ENCODE measurements around the gene ZMYND10. TPM values are rescaled to one million over a fixed set of nuclear protein-coding genes. Genes with fewer than 3 reads are reported as not detected.

The ZMYND10 gene
- total RNA-seq, 1 experiment from 2014 or later, result 0.29 TPM

GRCh38 chr3:50300681-50301254 lies 44.8 kb downstream of the ZMYND10 start:
- no TSS peak for BruUV-seq (replicated peaks)
- POLR2A ChIA-PET, result interaction anchor here (0.6 kb wide), 1 partner anchor 42 kb away, joined by 7 read pairs; no protein-coding TSS in a partner anchor
- H3K4me1 ChIP-seq, result peaks cover 20% of the 10 kb centered on the region

GRCh38 chr3:50299929-50300680 lies 45.4 kb downstream of the ZMYND10 start:
- Histone ChIP-seq H3K4me1 (peaks cover 20% of the 10 kb centered on the region), H3K27me3 (replicated peaks; ENCODE audit: control insufficient read depth, insufficient read depth, low read length) (no peaks in the 10 kb centered on the region), H3K9me3 (no peaks in the 10 kb centered on the region), H3K4me3 (ENCODE audit: low read depth, low read length) (peak overlapping the region; percentile 39), H3K36me3 (ENCODE audit: control insufficient read depth, insufficient read depth, low read length) (no peaks in the 10 kb centered on the region; the same call in 1 of the 2 replicates)
- H3K27ac Mint-ChIP-seq (ENCODE audit: unreplicated experiment), result peak overlapping the region; percentile 95
- H3K27me3 Mint-ChIP-seq (ENCODE audit: insufficient read depth, unreplicated experiment), result no peaks in the 10 kb centered on the region
- H3K36me3 Mint-ChIP-seq (ENCODE audit: insufficient read depth, unreplicated experiment), result peaks cover 11% of the 10 kb centered on the region
- TF ChIP-seq CTCF (IDR thresholded peaks at IDR 0.05; ENCODE audit: insufficient read depth in 1 of 2, low read depth in 1 of 2, low read length in 1 of 2, severe bottlenecking in 1 of 2, unreplicated experiment in 1 of 2), result no peak
- POLR2A ChIA-PET, result interaction anchor here (0.6 to 1.4 kb wide), 8 partner anchors 10 to 1282 kb away, joined by 3 to 17 read pairs (median 6); partner anchors contain the start of genes DALRD3 and GNAI2
- DNase-seq, result peak in 1 of 2 experiments; percentile 35
- BruUV-seq (replicated peaks), result TSS peak; percentile 95
- CTCF ChIA-PET, result interaction anchor here (0.7 to 1.3 kb wide), 7 partner anchors 15 to 108 kb away, joined by 3 to 8 read pairs (median 4); no protein-coding TSS in a partner anchor
- no peaks in the 10 kb centered on the region for H3K9me3 Mint-ChIP-seq (ENCODE audit: unreplicated experiment)
- intact Hi-C loops (cut with micrococcal nuclease; ENCODE audit: unreplicated experiment), result loop anchor here (1.0 to 2.0 kb wide), 4 partner anchors 19 to 63 kb away; partner anchors contain the start of gene GNAI2
- H3K4me1 Mint-ChIP-seq (ENCODE audit: low read depth, unreplicated experiment), result peaks cover 11% of the 10 kb centered on the region
- H3K4me3 Mint-ChIP-seq (ENCODE audit: unreplicated experiment), result peak overlapping the region; percentile 97

More at GRCh38 chr3:50300681-50301254, 44.8 kb downstream of the ZMYND10 start:
- no peaks in the 10 kb centered on the region for H3K27me3 ChIP-seq (replicated peaks; ENCODE audit: control insufficient read depth, insufficient read depth, low read length)
- TF ChIP-seq CTCF (IDR thresholded peaks at IDR 0.05; ENCODE audit: insufficient read depth in 1 of 2, low read depth in 1 of 2, low read length in 1 of 2, severe bottlenecking in 1 of 2, unreplicated experiment in 1 of 2), result no peak
- intact Hi-C loops (cut with micrococcal nuclease; ENCODE audit: unreplicated experiment), result no loop called here
- H3K4me3 Mint-ChIP-seq (ENCODE audit: unreplicated experiment), result peak overlapping the region; percentile 97
- CTCF ChIA-PET, result no interaction called here
- peak in 1 of 2 experiments; percentile 33 for DNase-seq
- H3K9me3 ChIP-seq, result no peaks in the 10 kb centered on the region
- no peaks in the 10 kb centered on the region for H3K27me3 Mint-ChIP-seq (ENCODE audit: insufficient read depth, unreplicated experiment)
- H3K4me1 Mint-ChIP-seq (ENCODE audit: low read depth, unreplicated experiment), result peaks cover 11% of the 10 kb centered on the region
- H3K9me3 Mint-ChIP-seq (ENCODE audit: unreplicated experiment), result no peaks in the 10 kb centered on the region
- H3K36me3 Mint-ChIP-seq (ENCODE audit: insufficient read depth, unreplicated experiment), result peaks cover 11% of the 10 kb centered on the region
- H3K36me3 ChIP-seq (ENCODE audit: control insufficient read depth, insufficient read depth, low read length), result no peaks in the 10 kb centered on the region; the same call in 1 of the 2 replicates
- H3K27ac Mint-ChIP-seq (ENCODE audit: unreplicated experiment), result peak overlapping the region; percentile 95
- no peak overlapping the region; the same call in 1 of the 2 replicates for H3K4me3 ChIP-seq (ENCODE audit: low read depth, low read length)

- Mint-ChIP-seq H3K27me3 (ENCODE audit: insufficient read depth, unreplicated experiment) (no peaks in the 10 kb centered on the region), H3K36me3 (ENCODE audit: insufficient read depth, unreplicated experiment) (peaks cover 11% of the 10 kb centered on the region), H3K9me3 (ENCODE audit: unreplicated experiment) (no peaks in the 10 kb centered on the region), H3K27ac (ENCODE audit: unreplicated experiment) (peak overlapping the region; percentile 95), H3K4me1 (ENCODE audit: low read depth, unreplicated experiment) (peaks cover 11% of the 10 kb centered on the region), H3K4me3 (ENCODE audit: unreplicated experiment) (peak overlapping the region; percentile 97)
- TF ChIP-seq CTCF (IDR thresholded peaks at IDR 0.05; ENCODE audit: insufficient read depth in 1 of 2, low read depth in 1 of 2, low read length in 1 of 2, severe bottlenecking in 1 of 2, unreplicated experiment in 1 of 2), result no peak
- Histone ChIP-seq H3K4me3 (ENCODE audit: low read depth, low read length) (peak overlapping the region; percentile 39), H3K9me3 (no peaks in the 10 kb centered on the region), H3K27me3 (replicated peaks; ENCODE audit: control insufficient read depth, insufficient read depth, low read length) (no peaks in the 10 kb centered on the region), H3K36me3 (ENCODE audit: control insufficient read depth, insufficient read depth, low read length) (no peaks in the 10 kb centered on the region; the same call in 1 of the 2 replicates), H3K4me1 (peaks cover 20% of the 10 kb centered on the region)
- ChIA-PET CTCF (interaction anchor here (0.7 to 1.3 kb wide), 10 partner anchors 16 to 1200 kb away, joined by 3 to 8 read pairs (median 4); partner anchors contain the start of gene LSMEM2), POLR2A (interaction anchor here (0.6 to 1.4 kb wide), 9 partner anchors 10 to 1281 kb away, joined by 3 to 17 read pairs (median 5); partner anchors contain the start of genes DALRD3 and GNAI2)
- no peak for DNase-seq
- intact Hi-C loops (cut with micrococcal nuclease; ENCODE audit: unreplicated experiment), result loop anchor here (1.0 to 2.0 kb wide), 4 partner anchors 19 to 63 kb away; partner anchors contain the start of gene GNAI2
- BruUV-seq (replicated peaks), result no TSS peak
Measured at GRCh38 chr3:50299638-50299928, 45.9 kb downstream of the ZMYND10 start.
